Measurements from ENCODE around the gene ARHGEF18.
"Not testable (repeated sequence)": the region's sequence is repeated elsewhere in the genome, so short reads cannot be mapped to it uniquely, and the experiment has no call there.

Gene ARHGEF18

DNA sequence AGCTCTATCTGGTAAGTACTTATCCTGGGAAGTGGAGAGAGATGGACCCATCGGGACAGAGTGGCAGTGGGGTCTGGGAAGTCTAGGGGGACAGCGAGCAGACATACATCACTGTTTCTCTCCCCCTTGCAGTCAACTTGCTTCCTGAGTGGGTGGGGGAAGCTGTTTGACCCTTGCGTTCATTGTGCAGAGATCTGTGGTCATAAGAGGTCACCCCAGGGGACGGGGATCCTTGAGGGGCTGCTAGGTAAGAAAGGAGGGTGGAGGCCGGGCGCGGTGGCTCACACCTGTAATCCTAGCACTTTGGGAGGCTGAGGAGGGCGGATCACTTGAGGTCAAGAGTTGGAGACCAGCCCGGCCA is 474 bp downstream of the ARHGEF18 start:
- DNase-seq: no peak

DNA sequence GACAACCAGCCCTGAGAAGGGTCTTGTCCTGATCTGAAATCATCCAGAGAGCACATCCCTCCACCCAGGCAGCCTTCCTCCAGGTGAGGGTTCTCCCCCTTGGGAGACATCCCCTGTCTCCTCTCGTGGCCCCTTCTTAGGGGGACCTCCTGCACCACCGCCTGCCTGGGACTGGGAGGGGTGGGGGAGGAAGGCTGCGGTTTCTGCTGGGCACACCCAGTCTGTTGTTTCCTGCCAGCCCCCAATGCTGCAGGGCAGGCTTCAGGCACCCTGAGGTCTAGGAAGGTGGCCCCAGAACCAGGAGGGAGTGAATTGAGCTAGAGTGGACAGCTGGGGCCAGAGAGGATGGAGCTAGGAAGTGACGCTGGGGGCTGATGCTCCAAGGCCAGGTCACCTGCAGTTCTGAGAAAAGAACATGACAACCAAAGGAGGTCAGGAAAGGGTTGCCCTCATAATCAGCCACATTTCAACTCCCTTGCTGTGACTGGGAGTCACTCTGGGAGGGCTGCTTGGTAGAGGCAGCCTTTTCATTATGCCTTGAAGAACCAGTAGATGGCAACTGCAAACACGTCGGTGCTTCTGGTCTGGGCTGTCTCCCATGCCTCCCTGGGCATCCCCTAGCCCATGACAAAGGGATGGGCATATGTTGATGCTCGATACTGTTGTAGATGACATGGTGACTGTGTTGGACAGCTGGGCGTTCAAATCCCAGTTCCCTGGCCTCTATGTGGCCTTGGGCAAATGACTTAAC is 1.4 kb downstream of the ARHGEF18 start:
- DNase-seq: peak; percentile 17

DNA sequence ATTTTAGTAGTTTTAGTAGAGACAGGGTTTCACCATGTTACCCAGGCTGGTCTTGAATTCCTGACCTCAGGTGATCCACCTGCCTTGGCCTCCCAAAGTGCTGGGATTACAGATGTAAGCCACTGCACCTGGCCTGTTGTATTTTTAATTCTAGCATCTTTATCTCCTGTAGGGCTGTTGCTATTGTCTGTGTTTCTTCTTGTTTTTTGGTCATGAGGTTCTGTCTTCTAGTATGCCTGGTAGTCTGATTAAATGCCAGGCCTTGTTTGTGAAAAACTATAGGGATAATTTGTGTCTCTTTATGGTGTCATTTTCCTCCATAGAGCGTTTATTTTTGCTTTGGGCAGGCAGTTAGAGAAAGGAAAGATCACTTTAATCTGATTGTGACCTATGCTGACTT is 3.1 kb downstream of the ARHGEF18 start:
- DNase-seq: no peak

DNA sequence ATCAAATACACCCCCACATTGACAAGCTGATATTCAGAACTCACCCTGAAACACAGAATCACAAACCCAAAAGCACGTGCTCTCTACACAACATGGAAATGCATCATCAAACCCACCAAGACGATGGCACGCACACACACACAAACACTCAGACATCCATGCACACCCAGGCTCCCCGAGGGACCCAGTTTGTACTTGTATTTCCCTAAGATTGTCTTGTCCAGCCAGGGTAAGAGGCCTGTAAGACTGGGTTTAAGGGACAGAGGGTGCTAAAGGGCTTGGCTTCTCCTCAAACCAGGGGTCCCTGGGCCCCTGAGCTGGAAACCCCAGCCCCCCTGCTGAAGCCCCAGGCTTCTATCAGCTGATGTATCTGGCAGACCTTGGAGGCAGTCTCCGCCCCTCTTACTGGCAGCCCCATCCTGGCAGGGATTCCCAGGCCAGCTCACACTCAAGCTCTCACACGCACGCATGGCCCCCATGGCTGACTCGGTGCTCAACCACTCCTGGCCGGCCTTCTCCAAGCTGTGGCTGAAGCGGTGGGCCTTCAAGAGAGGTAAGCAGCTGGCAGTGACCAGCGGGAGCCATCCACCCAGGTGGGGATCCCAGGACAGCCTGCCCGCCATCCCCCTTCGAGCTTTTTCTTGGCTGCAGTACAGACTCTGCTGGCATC is 6.5 kb downstream of the ARHGEF18 start:
- DNase-seq: no peak

DNA sequence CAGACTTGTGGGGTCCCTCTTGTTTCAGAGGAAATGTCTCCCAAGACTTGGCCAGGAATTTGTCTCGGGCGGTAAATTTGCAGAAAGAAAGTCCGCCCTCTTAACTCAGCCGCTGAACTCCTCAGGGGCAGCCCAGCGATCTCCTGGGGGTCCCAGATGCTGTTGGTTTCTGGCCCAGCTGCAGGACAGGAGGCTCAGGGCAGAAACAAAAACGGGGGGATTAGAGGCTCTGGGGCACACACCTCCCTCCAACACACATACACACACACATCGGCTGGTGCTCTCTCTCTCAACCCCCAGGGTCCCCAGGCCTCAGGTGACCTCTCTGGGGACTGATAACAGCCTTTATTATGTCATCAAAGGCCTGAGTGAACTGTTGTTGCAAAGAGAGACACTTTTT is 7.1 kb downstream of the ARHGEF18 start:
- no peak for DNase-seq

DNA sequence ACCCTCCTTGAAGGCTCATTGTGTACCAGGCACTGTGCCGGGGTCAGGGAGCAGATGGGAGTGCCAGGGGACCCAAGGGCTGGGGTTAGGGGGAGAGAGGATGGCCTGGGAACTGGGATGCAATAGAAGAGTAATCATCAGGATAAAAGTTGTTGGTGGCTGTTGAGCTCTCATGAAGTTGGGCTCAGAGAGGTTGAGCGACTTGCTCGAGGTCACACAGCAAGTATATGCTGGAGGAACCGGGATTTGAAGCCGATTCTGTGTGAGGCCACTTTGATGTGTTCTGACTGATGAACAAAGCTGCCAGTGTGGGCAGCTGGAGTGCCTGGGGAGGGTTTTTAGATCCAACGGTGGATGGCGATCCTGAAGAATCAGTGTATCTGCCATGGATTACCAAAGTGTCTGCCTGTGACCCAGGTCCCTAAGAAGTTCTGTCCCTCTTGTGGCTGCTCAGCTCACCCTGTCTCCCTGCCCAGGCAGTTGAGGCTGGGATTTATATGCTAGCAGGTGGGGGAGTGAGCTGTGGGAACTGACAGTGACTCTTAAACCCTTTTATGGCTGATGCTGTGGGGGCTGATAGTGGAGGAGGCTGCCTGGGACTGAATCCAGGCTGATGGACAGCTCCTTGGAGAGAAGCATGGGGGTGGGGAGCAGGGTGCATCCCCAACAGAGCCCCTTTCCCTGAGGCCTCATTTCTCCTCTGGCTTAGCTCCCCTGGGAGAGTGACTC is 8.3 kb downstream of the ARHGEF18 start:
- DNase-seq: no peak

DNA sequence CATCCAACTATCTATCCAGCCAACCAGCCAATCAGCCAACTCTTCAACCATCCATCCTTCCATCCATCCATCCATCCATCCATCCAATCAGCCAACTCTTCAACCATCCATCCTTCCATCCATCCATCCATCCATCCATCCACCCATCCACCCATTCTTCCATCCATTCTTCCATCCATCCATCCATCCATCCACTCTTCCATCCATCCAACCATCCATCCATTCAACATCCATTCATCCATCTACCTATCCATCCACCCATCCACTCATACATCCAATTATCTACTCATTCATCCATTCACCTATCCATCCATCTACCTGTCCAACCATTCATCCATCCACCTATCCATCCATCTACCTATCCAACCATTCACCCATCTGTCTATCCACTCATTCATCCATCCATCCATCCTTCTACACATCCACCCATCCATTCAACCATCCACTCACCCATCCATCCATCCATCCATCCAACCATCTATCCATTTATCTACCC is 9.4 kb downstream of the ARHGEF18 start:
- DNase-seq: no peak

DNA sequence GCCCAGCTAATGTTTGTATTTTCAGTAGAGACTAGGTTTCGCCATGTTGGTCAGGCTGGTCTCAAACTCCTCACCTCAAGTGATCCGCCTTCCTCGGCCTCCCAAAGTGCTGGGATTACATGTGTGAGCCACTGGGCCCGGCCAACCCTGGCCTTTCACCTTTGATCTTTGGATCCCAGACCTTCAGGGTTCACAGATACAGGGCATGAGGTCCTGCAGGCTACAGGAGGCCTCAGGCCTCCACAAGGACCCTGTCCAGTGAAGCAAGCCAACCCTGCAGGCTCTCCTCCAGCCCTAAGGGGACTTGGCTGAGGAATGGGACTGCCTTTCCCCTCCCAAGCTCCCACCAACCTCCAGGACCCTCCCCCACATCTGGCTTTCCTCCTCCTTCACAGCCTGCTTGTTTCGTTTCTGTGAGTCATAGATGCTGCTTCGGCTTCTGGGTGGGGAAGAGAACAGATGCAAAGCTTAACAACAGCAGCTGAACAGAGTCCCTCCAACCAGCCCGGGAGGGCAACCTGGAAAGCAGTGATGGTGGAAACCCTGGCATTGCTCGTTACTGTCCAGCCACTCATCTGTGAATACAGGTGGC is 11.8 kb downstream of the ARHGEF18 start:
- DNase-seq: no peak

DNA sequence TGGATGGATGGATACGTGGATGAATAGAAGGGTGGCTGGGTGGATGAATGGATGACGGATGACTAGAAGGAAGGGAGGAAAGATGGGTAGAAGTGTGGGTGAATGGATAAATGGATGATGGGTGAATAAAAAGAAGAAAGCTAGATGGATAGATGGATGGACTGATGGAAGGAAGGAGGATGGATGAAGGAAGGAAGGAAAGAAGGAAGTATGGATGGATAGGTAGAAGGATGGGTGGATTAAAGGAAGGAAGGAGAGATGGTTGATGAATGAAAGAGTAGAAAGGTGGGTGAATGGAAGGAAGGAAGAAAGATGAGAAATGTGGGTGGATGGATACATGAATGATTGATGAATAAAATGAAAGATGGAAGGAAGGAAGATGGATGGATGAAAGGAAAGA is 14.5 kb downstream of the ARHGEF18 start:
- no peak for DNase-seq

DNA sequence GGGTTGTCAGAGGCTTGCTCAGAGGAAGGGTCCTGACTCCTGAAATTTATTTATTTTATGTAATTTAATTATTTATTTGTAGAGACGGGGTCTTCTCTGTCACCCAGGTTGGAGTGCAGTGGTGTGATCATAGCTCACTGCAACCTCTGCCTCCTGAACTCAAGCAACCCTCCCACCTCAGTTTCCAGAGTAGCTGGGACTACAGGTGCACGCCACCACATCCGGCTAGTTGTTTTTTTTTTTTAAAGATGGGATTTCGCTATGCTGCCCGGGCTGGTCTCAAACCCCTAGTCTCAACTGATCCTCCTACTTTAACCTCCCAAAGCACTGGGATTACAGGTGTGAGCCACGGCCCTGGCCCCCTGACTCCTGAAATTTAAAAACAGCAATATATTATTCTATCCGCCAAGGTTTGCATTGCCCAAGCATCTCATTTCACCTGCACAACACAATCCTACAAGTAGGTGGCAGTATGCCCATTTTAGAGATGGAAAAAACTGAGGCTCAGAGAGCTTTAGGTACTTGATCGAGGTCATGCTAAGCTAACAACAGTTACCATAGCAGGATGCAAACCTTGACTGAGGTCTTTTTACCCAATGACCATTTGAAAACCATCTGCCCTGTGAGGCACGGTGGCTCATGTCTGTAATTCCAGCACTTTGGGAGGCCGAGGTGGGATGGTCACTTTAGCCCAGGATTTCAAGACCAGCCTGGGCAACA is 18.1 kb downstream of the ARHGEF18 start:
- DNase-seq: peak; percentile 68

DNA sequence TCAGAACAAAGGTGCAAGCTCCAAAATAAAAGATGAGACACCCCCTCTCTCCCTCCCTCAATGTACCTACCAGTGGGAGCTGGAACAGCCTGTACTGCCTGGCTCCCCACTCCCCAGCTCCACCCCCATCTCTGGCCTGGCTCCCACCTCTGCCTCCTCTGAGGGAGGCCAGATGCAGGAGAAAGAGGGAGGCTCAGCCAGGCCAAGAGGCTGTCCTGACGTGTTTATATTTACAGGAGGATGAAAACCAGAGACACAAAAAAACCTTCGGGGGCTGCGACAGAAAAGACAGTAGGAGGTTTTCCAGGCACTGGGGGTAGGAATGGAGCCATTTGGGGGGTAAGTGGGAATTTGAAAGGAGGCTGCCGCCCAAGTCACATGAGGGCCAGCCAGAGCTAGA is 19.7 kb downstream of the ARHGEF18 start:
- DNase-seq: no peak

DNA sequence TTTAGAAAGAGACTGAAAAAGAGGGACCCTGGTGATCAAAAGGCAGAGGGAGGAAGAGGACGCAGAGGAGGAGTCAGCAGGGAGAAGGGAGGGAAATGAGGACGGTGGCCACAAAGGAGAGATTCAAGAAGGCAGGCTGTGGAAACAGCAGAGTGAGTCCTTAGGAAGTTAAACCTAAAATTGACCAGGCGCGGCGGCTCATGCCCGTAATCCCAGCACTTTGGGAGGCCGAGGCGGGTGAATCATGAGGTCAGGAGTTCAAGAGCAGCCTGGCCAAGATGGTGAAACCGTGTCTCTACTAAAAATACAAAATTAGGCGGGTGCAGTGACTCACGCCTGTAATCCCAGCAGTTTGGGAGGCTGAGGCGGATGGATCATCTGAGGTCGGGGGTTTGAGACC is 20.1 kb downstream of the ARHGEF18 start:
- DNase-seq: not testable (repeated sequence)

DNA sequence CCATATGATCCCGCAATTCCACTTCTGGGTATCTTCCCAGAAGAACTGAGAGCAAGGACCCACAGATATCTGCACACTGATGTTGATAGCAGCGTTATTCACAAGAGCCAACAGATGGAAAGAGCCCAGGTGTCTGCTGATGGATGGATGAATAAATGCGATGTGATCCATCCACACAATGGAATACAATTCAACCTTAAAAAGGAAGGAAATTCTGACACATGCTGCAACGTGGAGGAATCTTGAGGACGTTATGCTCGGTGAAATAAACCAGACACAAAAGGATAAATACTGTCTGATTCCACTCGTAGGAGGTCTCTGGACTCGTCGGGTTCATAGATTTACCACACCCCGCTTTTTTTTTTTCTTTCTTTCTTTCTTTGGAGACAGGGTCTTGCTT is 21.8 kb downstream of the ARHGEF18 start:
- no peak for DNase-seq

DNA sequence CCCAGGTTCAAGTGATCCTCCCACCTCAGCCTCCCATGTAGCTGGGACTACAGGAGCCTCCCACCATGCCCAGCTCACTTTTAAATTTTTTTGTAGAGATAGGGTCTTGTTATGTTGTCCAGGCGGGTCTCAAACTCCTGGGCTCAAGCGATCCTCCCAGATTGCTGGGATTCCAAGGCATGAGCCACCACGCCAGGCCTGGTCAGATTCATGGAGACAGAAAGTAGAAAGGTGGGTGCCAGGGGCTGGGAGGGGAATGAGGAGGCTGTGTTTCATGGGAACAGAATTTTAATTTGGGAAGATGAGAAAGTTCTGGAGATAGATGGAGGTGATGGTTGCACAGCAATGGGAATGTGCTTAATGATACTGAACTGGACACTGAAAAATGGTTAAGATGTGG is 22.3 kb downstream of the ARHGEF18 start:
- no peak for DNase-seq

DNA sequence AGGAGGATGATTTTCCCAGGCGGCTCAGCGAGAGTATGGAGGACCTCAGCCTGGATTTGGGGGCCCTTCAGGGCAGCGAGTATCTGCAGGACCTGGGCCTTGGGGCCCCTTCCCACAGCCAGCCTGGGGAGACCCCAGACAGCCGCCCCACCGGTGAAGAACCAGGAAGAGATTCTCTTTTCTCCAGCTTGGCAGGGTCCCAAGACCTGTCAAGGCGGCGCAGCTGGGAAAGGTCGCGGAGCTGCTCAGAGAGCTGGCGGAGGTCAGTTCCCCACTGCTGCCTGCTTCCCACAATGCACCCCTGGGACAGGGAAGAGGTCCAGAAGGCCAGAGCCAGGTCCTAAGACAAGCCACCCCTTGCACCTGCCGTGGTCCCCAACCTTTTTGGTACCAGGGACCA is 24.1 kb downstream of the ARHGEF18 start:
- DNase-seq: no peak

DNA sequence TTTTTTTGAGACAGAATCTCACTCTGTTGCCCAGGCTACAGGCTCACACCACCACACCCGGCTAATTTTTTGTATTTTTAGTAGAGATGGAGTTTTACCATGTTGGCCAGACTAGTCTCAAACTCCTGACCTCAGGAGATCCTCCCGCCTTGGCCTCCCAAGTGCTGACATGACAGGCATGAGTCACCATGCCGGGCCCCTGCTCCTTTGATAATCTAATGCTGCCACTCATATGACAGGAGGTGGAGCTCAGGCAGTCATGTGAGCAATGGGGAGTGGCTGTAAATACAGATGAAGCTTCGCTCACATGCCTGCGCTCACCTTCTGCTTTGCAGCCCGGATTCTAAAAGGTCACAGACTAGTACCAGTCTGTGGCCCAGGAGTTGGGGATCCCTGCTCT is 25.1 kb downstream of the ARHGEF18 start:
- DNase-seq: peak; percentile 21

DNA sequence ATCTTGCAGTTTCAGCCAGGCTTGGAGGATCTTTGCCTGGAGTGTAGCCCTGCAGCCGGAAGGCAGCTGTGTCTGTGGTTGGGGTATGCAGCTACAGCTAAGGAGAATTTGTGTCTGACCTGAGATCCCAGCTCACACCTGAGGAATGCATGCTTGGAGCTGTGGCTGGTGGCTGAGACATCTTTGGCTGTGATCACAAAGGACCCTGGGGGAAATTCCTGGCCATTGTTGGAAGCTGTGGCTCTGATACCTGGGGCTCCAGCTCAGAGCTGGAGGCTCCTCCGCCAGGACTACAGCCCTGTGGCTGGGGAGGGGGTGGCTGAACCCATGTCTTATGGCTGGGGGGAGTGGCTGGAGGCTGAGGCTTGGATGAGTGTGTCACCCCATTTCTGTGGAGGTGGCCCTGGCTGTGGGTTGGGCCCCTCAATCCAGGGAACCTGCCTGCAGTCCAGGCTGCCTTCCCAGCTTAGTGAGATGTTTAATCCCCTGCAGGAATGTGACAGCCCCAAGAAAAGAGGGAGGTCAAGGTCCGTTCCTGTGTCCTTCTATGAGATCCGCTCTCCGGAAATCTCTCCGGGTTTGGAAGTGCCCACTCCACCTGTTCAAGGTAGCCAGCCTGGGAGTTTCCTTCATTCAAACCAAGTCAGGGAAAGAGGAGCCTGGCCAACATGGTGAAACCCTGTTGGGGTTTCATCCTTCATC is 27.6 kb downstream of the ARHGEF18 start:
- no peak for DNase-seq

DNA sequence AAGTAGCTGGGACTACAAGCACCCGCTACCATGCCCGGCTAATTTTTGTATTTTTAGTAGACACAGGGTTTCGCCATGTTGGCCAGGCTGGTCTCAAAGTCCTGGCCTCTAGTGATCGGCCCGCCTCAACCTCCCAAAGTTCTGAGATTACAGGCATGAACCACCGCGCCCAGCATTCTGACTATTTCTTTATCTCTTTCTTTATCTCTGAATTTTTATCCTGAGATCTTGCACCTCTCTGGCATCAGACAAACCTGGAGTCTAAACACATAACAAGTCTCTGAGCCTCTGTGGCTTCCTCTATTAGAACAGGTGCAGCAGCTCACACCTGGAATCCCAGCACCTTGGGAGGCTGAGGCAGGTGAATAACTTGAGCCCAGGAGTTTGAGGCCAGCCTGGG is 28.5 kb downstream of the ARHGEF18 start:
- DNase-seq: no peak

DNA sequence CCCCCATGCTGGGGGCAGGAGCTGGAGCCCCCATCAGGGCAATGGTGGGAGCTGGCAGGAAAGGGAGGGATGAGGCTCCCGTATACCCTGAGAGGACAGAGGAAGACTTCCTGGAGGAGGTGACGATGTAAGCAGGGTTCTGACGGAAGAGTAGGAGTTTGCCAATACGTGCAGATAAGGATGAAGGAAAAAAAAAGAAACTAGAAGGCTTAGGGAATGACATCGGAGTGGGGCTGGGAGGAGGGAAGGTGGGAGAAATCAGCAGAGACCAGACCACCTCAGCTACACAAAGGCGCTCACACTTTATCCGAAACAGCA is 32.3 kb downstream of the ARHGEF18 start:
- no peak for DNase-seq

DNA sequence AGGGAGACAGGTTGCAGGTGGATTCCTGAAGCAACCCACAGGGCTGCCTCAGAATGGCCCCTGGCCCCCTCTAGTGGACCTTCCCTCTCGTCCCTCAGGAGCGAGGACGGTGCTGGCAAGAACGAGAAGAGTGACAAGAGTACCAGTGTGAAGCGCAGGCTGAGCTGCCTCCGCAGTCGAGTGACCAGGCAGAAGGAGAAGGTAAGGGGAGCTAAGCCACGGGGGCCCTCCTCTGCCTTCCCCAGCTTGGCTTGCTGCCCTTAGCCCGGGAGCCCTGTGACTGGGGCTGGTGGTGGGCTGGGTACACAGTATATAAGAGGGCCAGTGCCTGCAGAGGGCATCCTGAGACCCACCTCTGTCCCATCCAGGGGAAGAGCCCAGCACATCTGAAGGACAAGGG is 34.0 kb downstream of the ARHGEF18 start:
- DNase-seq: no peak

DNA sequence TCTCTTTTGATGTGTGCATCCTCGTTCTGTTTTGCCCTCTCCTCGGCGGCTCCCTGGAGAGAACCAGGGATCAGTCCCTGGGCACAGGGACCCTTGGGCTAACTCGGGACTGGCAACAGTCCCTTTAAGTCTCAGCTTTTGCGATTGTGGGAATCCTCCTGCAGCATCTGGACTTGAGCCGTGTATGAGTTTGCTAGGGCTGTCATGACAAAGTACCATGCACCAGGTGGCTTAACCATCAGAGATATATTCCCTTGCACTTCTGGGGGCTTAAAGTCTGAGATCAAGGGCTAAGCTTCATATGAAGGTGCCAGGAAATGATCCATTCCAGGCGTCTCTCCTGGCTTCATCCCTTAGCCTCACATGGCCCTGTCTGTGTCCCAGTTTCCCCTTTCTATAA is 34.5 kb downstream of the ARHGEF18 start:
- DNase-seq: no peak

DNA sequence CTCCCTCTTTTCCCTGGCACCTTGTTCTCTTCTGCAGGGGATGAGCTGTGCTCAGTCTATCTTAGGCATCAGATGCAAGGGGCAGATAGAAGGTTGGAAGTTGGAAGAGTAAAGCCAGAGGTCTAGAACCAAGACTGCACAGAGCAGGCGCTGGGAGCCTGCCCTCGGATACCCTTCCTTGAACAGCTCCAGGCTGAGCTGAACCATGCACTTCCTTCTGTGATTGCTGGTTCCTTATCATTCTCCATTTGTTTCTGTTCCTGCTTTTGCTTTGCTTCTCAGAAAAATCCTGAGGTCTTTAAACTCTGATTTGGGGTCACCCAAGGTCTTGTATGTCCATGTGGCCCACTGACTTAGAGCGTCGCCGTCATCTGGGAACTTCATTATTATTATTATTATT is 36.3 kb downstream of the ARHGEF18 start:
- DNase-seq: no peak

DNA sequence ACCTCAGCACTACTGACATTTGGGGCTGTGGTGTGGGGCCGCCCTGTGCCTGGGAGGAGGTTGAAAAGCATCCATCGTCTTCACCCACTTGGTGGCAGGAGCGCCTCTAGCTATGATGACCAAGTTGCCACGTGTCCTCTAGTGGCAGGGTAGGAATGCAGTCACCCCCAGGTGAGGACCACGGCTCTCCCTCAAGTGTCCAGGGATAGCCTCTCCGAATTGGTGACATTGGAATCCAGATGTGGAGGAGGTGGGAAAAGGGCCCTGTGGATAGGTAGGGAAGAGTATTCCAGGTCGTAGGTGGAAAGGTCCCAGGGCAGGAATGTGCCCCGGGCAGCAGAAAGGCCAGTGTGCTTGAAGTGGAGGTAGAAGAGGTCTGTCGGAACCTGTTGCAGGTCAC is 37.6 kb downstream of the ARHGEF18 start:
- DNase-seq: peak; percentile 33

Measured in activated CD4-positive, alpha-beta T cell treated with anti-CD3 and anti-CD28 coated beads, Interleukin-2, amount 50 U/mL, for 16 hours (primary cell).